NCI-H510A treated with DMSO at 0.1 percent for 48 hours (cell line): ENCODE data around the gene ARID4B.
"Not testable (repeated sequence)": the region's sequence is repeated elsewhere in the genome, so short reads cannot be mapped to it uniquely, and the experiment has no call there.

Experiments
- DNase-seq: peaks from one replicate; lab custom pipeline; 2025; lab: John Stamatoyannopoulos, UW

Gene ARID4B

GRCh38 chr1:235268379-235269125, 59.4 kb downstream of the ARID4B start:
- DNase-seq, result no peak

GRCh38 chr1:235266967-235267366, 61.0 kb downstream of the ARID4B start:
- DNase-seq, result no peak

- DNase-seq, result no peak
Observed at GRCh38 chr1:235266325-235266724, 61.7 kb downstream of the ARID4B start.

DNA sequence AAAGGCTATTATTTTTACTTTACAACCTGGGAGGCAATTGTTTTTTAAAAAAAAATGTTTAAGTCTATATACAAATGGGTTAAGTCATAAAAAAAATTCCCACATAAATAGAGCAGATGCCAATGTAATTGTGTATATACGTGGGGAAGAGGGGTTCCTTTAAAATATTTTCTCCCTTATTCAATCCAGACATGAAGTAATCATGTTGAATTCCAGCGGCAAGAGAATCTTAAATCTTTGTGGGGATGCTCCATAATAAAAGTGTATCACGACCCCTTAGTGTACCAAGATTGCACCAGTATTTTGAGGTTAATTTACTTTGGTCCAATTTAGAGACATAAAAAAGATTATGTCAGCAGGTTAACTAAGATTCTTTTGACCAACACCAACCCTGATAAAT, 62.1 kb downstream of the ARID4B start:
- DNase-seq, result no peak

DNA sequence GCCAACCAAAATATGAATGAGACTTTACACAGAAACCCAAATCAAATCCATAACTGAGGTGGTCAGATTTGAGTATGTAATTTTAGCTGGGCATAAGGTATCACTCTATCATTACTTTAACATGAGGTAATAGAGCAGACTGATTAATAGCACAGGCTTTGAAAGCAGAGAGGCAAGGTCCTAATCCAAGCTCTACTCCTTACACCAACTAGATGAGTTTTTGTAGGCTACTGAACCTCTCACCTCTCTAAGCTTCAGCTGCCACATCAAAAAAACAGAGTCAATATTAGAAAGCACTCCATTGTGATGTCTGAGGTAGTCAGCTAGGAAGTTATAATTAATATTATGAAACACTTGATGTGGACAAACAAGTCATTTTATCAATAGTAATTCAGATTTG, 63.7 kb downstream of the ARID4B start:
- no peak for DNase-seq

DNA sequence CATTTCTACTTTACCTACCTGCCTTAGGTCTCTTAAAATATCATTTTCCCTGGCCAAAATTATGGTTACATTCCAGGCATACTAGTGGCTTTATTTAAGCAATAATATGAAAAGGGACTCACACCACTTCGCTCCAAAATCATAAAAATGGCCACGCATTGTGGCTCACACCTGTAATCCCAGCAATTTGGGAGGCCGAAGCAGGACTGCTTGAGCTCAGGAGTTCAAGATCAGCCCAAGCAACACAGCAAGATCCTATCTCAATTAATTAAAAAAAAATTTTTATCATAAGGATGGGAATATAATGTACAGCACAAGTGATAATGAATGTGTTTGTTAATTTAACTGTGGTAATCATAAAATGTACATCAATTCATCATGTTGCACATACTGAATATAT, 65.4 kb downstream of the ARID4B start:
- no peak for DNase-seq

- no peak for DNase-seq
Observed at GRCh38 chr1:235261243-235261642, 66.7 kb downstream of the ARID4B start.

DNA sequence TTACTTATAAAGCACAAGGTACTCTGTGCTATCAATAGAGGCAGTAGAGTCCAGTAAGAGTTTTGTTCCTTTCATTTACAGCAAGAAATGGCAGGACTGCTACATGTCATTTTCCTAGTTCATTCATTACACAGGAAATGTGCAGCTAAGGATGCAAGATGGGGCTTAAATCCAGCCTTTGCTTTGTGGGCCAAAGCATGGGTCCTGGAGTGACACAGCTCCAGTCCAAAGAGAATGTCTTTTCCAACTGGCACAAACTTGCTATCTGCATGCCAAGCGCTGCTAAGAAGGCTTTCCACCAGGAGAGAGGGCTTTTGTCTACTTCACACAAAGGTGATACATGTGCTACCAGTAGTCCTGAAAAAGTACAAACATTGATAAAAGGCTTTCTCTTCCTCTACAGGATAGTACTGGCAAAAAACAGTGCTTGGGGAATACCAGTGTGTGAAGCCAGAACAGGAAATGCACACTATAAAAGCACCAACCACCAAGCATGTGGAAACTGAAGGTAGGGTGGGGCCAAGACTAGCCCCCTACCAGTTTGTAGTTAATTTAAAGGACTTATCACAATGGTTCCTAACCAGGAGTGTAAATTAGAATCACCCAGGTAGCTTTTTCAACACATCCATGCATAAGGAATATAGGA, 68.7 kb downstream of the ARID4B start:
- no peak for DNase-seq

DNA sequence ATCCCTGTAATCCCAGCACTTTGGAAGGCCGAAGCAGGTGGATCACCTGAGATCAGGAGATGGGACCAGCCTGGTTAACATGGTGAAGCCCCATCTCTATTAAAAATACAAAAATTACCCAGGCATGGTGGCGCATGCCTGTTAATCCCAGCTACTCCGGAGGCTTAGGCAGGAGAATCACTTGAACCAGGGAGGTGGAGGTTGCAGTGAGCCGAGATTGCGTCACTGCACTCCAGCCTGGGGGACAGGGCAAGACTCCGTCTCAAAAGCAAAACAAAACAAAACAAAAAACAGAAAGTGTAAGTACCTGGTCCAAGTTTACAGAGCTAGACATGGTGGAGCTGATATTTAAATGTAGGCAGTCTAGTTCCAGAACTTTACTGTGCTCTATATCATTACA, 69.9 kb downstream of the ARID4B start:
- DNase-seq, result not testable (repeated sequence)

GRCh38 chr1:235254721-235255120, 73.3 kb downstream of the ARID4B start:
- DNase-seq, result no peak

DNA sequence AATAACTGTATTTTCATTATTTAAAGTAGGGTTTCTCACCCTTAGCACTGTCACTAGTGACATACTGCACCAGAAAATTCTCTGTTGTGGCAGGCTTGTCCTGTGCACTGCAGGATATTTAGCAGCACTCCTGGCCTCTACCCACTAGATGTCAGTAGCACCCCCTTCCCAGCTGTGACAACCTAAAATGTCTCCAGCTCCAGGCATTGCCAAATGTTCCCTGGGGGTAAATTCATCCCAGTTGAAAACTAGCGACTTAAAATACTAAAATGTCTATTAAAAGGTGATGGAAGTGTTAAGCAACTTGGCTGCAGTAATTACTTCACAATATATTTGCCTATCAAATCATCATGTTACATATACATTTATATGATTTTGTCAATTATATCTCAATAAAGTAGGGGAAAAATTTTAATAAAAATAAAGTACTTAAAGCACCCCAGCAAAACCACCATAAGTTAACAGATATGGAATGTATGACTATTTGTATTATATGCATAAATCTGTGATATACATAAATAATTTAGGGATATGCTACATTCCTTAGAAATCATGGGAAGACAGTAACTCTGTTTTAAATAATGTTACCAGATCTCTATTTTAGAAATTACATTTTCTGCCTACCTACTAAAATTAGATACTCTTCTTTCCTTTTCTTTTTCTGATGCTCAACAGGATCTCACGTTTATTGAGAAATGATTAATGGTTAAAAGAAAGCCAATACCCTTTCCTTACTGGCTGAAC, 74.6 kb downstream of the ARID4B start:
- peak; percentile 22 for DNase-seq

GRCh38 chr1:235250430-235250829, 77.5 kb downstream of the ARID4B start:
- no peak for DNase-seq

DNA sequence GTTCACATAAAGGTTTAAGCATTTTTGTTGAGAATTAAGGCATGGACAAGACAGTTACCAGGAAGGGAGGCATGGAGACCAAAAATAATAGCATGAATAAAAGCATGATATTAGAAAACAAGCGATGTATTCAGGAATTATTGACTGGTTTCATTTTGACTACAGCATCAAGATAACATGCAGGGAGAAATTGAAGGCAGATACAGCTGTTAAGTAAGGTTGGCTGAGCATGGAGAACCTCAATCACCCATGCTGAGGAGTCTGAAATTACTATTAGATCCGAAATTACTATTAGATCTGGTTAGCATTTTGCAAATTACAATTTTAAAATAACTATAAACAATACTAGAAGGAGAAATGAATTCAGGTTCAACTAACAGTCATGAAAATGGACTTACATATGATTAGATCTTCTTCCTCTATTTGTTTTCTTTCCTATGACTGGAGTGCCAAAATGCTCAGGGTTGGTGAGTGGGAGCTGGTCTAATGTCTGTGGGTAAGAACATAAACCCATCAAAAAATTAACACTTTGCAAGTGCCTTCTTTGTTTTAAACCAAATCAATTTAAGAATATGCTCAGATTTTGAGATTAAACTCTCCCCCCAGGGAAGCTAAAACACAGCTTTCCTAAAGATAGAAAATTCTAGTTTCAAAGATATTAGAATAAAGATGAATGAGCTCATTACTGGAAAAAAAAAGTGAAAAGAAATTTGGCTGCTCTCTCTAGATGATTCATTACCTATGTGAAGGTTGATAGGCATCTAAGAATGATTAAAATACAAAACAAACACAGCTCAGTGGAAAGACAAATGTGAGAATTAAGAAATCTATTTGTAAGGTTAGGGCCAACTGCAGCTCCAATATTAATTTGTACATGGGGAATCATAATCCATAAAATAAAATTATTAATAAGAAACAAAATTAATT, 81.7 kb downstream of the ARID4B start:
- DNase-seq, result no peak

DNA sequence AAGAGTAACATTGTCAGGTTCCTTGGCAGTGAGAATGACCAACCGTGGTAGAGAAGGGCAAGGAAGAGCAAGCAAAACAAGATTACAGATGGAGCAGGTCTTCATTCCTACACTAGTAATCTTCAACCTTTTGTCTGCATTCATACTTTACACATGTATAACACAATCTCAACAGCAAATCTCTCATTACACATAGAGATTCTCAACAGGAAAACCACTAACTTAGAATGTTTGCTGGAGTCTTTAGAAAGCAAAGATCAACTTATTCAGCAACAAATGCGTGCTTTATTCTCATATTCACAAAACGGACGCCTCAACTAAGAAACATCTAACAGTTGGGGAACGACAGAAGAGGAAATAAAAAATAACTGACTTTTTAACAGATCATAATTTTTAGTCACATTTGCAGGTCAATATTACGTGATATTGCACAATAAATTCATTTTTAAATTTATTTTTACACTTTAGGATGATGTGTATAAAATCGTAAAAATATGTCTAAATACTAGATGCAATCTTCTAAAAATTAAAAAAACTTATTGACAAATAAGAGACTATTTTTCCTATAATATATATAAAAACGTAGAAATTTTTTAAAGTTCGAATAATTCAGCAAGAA, 82.9 kb downstream of the ARID4B start:
- no peak for DNase-seq

- no peak for DNase-seq
Observed at GRCh38 chr1:235240960-235241359, 87.0 kb downstream of the ARID4B start.

DNA sequence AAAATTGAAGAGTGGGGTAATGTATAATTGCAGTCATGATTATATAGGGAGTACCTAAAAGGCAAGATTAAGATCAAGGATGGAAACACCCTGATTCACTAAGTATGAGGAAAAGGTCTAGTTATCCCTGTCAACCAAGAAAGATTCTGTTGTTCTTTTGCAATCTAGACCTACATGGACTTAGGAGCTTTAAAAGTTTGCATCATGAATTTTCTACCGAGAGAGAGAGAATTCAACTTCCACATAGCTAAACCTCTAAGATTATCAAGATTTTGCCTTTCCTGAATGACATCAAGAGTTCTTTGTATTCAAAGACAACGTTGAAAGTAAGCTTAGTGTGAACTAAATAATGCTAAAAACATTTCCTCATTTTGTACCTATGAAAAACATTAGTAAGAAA, 88.1 kb downstream of the ARID4B start:
- DNase-seq, result no peak

- DNase-seq, result no peak
Observed at GRCh38 chr1:235238558-235238957, 89.4 kb downstream of the ARID4B start.

- DNase-seq, result no peak
Observed at GRCh38 chr1:235236128-235236527, 91.9 kb downstream of the ARID4B start.

DNA sequence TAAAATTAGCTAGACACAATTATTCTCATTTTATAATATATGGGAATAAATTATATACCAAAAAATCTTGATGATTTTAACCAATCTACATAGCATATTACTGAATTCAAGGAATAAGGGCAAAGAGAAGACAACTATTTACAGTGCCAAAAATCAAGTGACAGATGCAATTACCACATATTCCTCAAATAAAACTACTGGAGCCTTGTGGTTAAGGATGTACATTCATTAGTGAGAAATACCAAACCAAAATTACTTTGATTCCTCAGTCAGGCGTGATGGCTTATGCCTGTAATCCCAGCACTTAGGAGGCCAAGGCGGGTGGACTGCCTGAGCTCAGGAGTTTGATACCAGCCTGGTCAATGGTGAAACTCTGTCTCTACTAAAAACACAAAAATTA, 98.1 kb downstream of the ARID4B start:
- DNase-seq, result no peak

GRCh38 chr1:235227414-235227813, 100.6 kb downstream of the ARID4B start:
- no peak for DNase-seq

GRCh38 chr1:235226933-235227332, 101.0 kb downstream of the ARID4B start:
- no peak for DNase-seq

DNA sequence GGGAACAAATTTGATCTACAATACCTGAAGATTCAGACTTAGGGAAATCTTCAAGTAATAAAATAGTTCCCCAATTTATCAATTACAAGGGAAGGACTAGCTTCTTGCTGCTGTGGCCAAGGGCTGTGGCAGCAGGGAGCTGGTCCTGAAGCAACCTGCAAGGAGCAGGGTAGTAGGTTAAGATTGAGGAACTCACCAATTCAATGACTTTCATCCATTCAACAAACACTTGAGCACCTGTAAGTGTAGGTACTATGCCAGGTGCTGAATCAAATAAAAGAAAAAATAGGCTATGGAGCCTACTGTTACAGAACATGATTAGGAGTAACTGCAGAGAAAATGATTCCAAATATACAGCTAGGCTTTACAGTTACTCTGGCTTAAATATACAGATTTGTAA, 102.7 kb downstream of the ARID4B start:
- peak; percentile 18 for DNase-seq
